GM19351 (cell line): ENCODE measurements around the gene VOPP1.
"Not testable (repeated sequence)": the region's sequence is repeated elsewhere in the genome, so short reads cannot be mapped to it uniquely, and the experiment has no call there.

ENCODE experiments used
- ATAC-seq: cut with Tn5 transposase; IDR thresholded peaks from one replicate; pipeline ENCODE4 v1.9.1; 2021; ENCODE audit warnings: mild to moderate bottlenecking, moderate library complexity; ENCODE audit not compliant: unreplicated experiment

The VOPP1 gene

GRCh38 chr7:55471594-55471993 lies 100.7 kb downstream of the VOPP1 start:
- not testable (repeated sequence) for ATAC-seq

- ATAC-seq = no peak
These were observed 102.0 kb downstream of the VOPP1 start for GRCh38 chr7:55470261-55470660.

GRCh38 chr7:55469721-55470120 lies 102.6 kb downstream of the VOPP1 start:
- no peak for ATAC-seq

- ATAC-seq = no peak
These were observed 103.0 kb downstream of the VOPP1 start for GRCh38 chr7:55469271-55469681.

- ATAC-seq = no peak
These were observed 103.8 kb downstream of the VOPP1 start for GRCh38 chr7:55468495-55468894.

GRCh38 chr7:55467047-55467593 lies 105.2 kb downstream of the VOPP1 start:
- ATAC-seq = no peak

- ATAC-seq = no peak
These were observed 106.6 kb downstream of the VOPP1 start for GRCh38 chr7:55465691-55466090.

- ATAC-seq = no peak
These were observed 107.9 kb downstream of the VOPP1 start for GRCh38 chr7:55464422-55464821.

GRCh38 chr7:55463686-55464262 lies 108.5 kb downstream of the VOPP1 start:
- no peak for ATAC-seq

GRCh38 chr7:55458351-55458750 lies 114.0 kb downstream of the VOPP1 start:
- ATAC-seq = no peak

- no peak for ATAC-seq
These were observed 114.5 kb downstream of the VOPP1 start for GRCh38 chr7:55457801-55458200.

- no peak for ATAC-seq
These were observed 119.3 kb downstream of the VOPP1 start for GRCh38 chr7:55452971-55453370.

- ATAC-seq = no peak
These were observed 122.2 kb downstream of the VOPP1 start for GRCh38 chr7:55449992-55450535.

GRCh38 chr7:55449205-55449991 lies 122.9 kb downstream of the VOPP1 start:
- no peak for ATAC-seq

- no peak for ATAC-seq
These were observed 123.8 kb downstream of the VOPP1 start for GRCh38 chr7:55448526-55448925.

- no peak for ATAC-seq
These were observed 127.5 kb downstream of the VOPP1 start for GRCh38 chr7:55444786-55445185.

GRCh38 chr7:55441774-55442522 lies 130.4 kb downstream of the VOPP1 start:
- ATAC-seq = no peak

- no peak for ATAC-seq
These were observed 131.3 kb downstream of the VOPP1 start for GRCh38 chr7:55441002-55441401.

- no peak for ATAC-seq
These were observed 132.1 kb downstream of the VOPP1 start for GRCh38 chr7:55440040-55440690.

- no peak for ATAC-seq
These were observed 132.7 kb downstream of the VOPP1 start for GRCh38 chr7:55439627-55440026.
